ENCODE data around the gene GDAP1L1. TPM values are rescaled to one million over a fixed set of nuclear protein-coding genes. Genes with fewer than 3 reads are reported as not detected.

GDAP1L1 gene
- total RNA-seq, 1 experiment from 2014 or later: not detected

DNA sequence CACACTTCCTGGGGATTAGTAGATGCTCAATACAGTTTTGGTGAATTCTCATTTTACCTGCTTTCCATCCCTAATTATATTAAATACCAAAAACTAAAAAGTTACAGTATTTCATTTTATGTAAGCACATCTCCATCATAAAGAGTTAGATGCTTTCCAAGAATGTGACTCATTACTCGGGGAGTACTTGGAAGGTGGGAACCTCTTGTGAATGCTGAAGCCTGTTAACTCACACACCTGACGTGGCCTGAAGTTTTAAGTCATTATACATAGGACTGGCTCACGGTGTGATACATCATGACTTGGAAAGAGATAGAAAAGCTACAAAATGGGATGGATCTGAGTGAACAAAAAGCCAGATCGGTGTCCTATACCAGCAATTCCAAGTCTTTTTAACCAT is 34.3 kb upstream of the GDAP1L1 start:
- TF ChIP-seq, protein P1, sequence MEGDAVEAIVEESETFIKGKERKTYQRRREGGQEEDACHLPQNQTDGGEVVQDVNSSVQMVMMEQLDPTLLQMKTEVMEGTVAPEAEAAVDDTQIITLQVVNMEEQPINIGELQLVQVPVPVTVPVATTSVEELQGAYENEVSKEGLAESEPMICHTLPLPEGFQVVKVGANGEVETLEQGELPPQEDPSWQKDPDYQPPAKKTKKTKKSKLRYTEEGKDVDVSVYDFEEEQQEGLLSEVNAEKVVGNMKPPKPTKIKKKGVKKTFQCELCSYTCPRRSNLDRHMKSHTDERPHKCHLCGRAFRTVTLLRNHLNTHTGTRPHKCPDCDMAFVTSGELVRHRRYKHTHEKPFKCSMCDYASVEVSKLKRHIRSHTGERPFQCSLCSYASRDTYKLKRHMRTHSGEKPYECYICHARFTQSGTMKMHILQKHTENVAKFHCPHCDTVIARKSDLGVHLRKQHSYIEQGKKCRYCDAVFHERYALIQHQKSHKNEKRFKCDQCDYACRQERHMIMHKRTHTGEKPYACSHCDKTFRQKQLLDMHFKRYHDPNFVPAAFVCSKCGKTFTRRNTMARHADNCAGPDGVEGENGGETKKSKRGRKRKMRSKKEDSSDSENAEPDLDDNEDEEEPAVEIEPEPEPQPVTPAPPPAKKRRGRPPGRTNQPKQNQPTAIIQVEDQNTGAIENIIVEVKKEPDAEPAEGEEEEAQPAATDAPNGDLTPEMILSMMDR (IDR thresholded peaks at IDR 0.05; ENCODE audit: unreplicated experiment): no peak
- no peak overlapping the region for H3K4me3 Mint-ChIP-seq (ENCODE audit: low read depth, unreplicated experiment)
- no TSS peak for BruUV-seq (replicated peaks)
- H3K27me3 Mint-ChIP-seq (ENCODE audit: unreplicated experiment): no peaks in the 10 kb centered on the region
- CTCF ChIA-PET: interaction anchor here (0.7 to 2.0 kb wide), 4 partner anchors 17 to 96 kb away, joined by 4 to 5 read pairs (median 4); no protein-coding TSS in a partner anchor
- intact Hi-C loops (cut with micrococcal nuclease; ENCODE audit: unreplicated experiment): loop anchor here (10.0 kb wide), 1 partner anchor 522 kb away; no protein-coding TSS in a partner anchor
- H3K9me3 Mint-ChIP-seq (ENCODE audit: low read depth, unreplicated experiment): no peaks in the 10 kb centered on the region
- H3K4me1 Mint-ChIP-seq (ENCODE audit: low read depth, unreplicated experiment): peaks cover 33% of the 10 kb centered on the region
- DNase-seq: no peak
- H3K36me3 Mint-ChIP-seq (ENCODE audit: insufficient read depth, unreplicated experiment): peaks cover 44% of the 10 kb centered on the region
- no peak overlapping the region for H3K27ac Mint-ChIP-seq (ENCODE audit: unreplicated experiment)

DNA sequence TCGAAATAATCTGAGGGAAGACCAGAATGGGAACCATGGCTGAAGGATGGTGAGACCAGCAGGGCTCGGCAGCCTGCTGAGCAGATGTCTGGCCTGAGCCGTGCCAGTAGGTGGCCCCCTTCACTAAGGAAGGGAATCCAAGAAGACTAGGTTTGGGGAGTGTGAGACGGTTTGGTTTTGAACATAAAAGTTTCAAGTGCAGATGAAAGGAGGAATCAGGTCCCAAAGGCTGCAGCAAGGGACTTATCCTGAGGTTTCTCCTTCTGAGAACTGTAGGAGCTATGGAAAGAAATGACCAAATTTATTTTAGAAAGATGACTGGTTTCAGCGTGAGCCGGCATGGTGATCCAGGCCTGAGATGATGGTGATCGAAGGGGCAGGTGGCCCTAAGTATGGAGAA is 32.0 kb upstream of the GDAP1L1 start:
- TF ChIP-seq, protein P1 (IDR thresholded peaks at IDR 0.05; ENCODE audit: unreplicated experiment): peak; percentile 91
- no TSS peak for BruUV-seq (replicated peaks)
- Mint-ChIP-seq H3K4me1 (ENCODE audit: low read depth, unreplicated experiment) (peaks cover 16% of the 10 kb centered on the region), H3K9me3 (ENCODE audit: low read depth, unreplicated experiment) (no peaks in the 10 kb centered on the region), H3K27ac (ENCODE audit: unreplicated experiment) (no peak overlapping the region), H3K36me3 (ENCODE audit: insufficient read depth, unreplicated experiment) (peaks cover 22% of the 10 kb centered on the region), H3K27me3 (ENCODE audit: unreplicated experiment) (no peaks in the 10 kb centered on the region), H3K4me3 (ENCODE audit: low read depth, unreplicated experiment) (no peak overlapping the region)
- intact Hi-C loops (cut with micrococcal nuclease; ENCODE audit: unreplicated experiment): loop anchor here (1.0 to 10.0 kb wide), 5 partner anchors 246 to 652 kb away; no protein-coding TSS in a partner anchor
- CTCF ChIA-PET: interaction anchor here (1.0 to 2.6 kb wide), 3 partner anchors 247 to 256 kb away, joined by 4 to 19 read pairs (median 4); no protein-coding TSS in a partner anchor
- DNase-seq: peak; percentile 89

DNA sequence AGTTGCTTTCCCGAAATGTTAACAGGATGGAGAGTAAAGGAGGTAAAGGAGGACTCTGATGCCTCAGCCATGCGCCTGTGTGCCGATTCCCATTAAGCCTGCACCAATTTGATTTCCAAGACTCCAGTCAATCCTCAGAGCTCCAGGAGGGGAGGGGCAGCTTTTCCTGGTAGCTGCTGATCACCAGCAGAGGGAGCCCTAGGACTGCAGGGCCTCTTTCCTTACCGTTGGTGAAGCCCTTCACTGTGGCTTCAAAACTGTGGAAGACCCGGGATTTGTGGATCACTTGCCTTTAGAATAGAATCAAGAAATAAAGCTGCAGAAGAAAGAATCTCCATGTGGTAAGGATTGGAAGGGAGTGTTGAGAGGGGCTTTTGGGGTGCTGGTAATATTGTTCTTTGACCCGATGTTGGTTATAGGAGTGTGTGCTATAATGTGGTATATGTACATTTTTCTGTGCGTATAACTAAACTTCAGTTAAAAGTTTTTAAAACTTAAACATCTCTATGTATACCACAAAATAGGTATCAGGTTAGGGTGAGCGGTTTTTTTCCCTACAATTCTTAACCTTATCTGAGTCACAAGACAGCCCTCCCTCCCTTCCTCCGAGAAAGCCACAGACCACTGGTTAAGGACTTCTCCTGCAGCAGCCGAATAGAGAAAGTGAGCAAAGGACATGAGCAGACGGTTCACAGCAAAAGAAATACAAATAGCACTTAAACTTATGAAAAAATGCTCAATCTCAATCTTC is 29.6 kb upstream of the GDAP1L1 start:
- TF ChIP-seq, protein P1 (IDR thresholded peaks at IDR 0.05; ENCODE audit: unreplicated experiment): peak; percentile 98
- Mint-ChIP-seq H3K4me3 (ENCODE audit: low read depth, unreplicated experiment) (no peak overlapping the region), H3K4me1 (ENCODE audit: low read depth, unreplicated experiment) (peaks cover 16% of the 10 kb centered on the region), H3K27me3 (ENCODE audit: unreplicated experiment) (no peaks in the 10 kb centered on the region), H3K27ac (ENCODE audit: unreplicated experiment) (no peak overlapping the region), H3K9me3 (ENCODE audit: low read depth, unreplicated experiment) (no peaks in the 10 kb centered on the region), H3K36me3 (ENCODE audit: insufficient read depth, unreplicated experiment) (peaks cover 4% of the 10 kb centered on the region)
- BruUV-seq (replicated peaks): no TSS peak
- intact Hi-C loops (cut with micrococcal nuclease; ENCODE audit: unreplicated experiment): loop anchor here (1.0 to 10.0 kb wide), 6 partner anchors 94 to 650 kb away; partner anchors contain the start of gene FITM2
- CTCF ChIA-PET: interaction anchor here (0.7 to 4.1 kb wide), 18 partner anchors 9 to 466 kb away, joined by 3 to 56 read pairs (median 5); partner anchors contain the start of genes FITM2, GDAP1L1, HNF4A and TTPAL
- peak; percentile 91 for DNase-seq

DNA sequence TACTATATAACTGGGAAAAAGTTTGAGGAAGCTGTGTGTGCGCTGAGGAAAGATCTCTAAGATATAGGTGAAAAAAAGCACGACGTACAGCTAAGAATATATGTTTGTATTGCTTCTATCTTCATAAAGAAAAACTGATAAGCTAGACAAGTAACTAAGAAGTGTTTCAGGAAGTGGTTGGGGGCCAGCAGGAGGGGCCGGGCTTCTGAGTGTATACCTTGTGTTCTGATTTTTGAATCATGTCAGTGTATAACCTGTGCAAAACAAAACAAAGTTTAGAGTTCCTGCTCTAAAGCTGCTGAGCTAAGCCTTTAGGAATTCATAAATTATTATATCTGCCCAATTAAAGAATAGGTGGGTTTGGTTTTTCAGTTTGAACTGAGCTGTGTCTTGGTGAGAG is 28.7 kb upstream of the GDAP1L1 start:
- BruUV-seq (replicated peaks): no TSS peak
- CTCF ChIA-PET: interaction anchor here (0.6 to 4.1 kb wide), 3 partner anchors 94 to 393 kb away, joined by 3 to 56 read pairs (median 51); partner anchors contain the start of gene FITM2
- H3K9me3 Mint-ChIP-seq (ENCODE audit: low read depth, unreplicated experiment): no peaks in the 10 kb centered on the region
- DNase-seq: no peak
- no peak overlapping the region for H3K27ac Mint-ChIP-seq (ENCODE audit: unreplicated experiment)
- peaks cover 4% of the 10 kb centered on the region for H3K36me3 Mint-ChIP-seq (ENCODE audit: insufficient read depth, unreplicated experiment)
- H3K27me3 Mint-ChIP-seq (ENCODE audit: unreplicated experiment): no peaks in the 10 kb centered on the region
- no peak overlapping the region for H3K4me3 Mint-ChIP-seq (ENCODE audit: low read depth, unreplicated experiment)
- TF ChIP-seq, protein P1 (IDR thresholded peaks at IDR 0.05; ENCODE audit: unreplicated experiment): no peak
- H3K4me1 Mint-ChIP-seq (ENCODE audit: low read depth, unreplicated experiment): peaks cover 16% of the 10 kb centered on the region
- intact Hi-C loops (cut with micrococcal nuclease; ENCODE audit: unreplicated experiment): loop anchor here (5.0 to 10.0 kb wide), 3 partner anchors 464 to 649 kb away; no protein-coding TSS in a partner anchor
